OCI-LY7 (cell line): ENCODE results near the gene BTBD7. TPM values are rescaled to one million over a fixed set of nuclear protein-coding genes. Genes with fewer than 3 reads are reported as not detected.

Source experiments
- BruUV-seq: library from RNA; stranded (reverse); fragments of 400-500 nt; replicated peaks from 2 replicates; lab custom pipeline; 2021; lab: Mats Ljungman, UMichigan
- CTCF ChIA-PET: fragments of 300-600 bp; sonication (Branson Sonifier 250); formaldehyde crosslinking; loops from one replicate; lab custom pipeline; 2022; ENCODE audit warnings: antibody characterized with exemption; ENCODE audit not compliant: unreplicated experiment; lab: Charles Lee
- POLR2A ChIA-PET: fragments of 300-600 bp; sonication (Branson Sonifier 250); formaldehyde crosslinking; loops from one replicate; lab custom pipeline; 2022; ENCODE audit warnings: antibody characterized with exemption; lab: Charles Lee
- DNase-seq: peaks from one replicate; pipeline ENCODE4 v3.0.0-alpha.2; 2015; ENCODE audit warnings: low spot score
- H2AFZ ChIP-seq: fragments of 200-600 bp; sonication (generic), shearing (Covaris generic); 2 replicates; pipeline ENCODE4 v1.6.1; 2014; ENCODE audit warnings: mild to moderate bottlenecking, antibody characterized with exemption, low read length, moderate library complexity
- H3K27ac ChIP-seq: fragments of 200-600 bp; sonication (generic); 2 replicates; pipeline ENCODE4 v1.5.1; 2014; ENCODE audit warnings: mixed run types, low read depth, mild to moderate bottlenecking, moderate library complexity, low read length, inconsistent platforms; ENCODE audit not compliant: poor library complexity, severe bottlenecking
- H3K36me3 ChIP-seq: fragments of 200-600 bp; sonication (generic); 2 replicates; pipeline ENCODE4 v1.6.1; 2014; ENCODE audit warnings: mild to moderate bottlenecking, antibody characterized with exemption, low read length, moderate library complexity, mixed read lengths; ENCODE audit not compliant: insufficient read depth
- H3K4me1 ChIP-seq: fragments of 200-600 bp; sonication (generic); 2 replicates; pipeline ENCODE4 v1.5.1; 2014; ENCODE audit warnings: mild to moderate bottlenecking, low read length; ENCODE audit not compliant: insufficient read depth, poor library complexity, severe bottlenecking
- H3K4me2 ChIP-seq: fragments of 200-600 bp; sonication (generic); 2 replicates; pipeline ENCODE4 v1.6.1; 2014; ENCODE audit warnings: mild to moderate bottlenecking, low read length
- H3K4me3 ChIP-seq: fragments of 200-600 bp; sonication (generic); 2 replicates; pipeline ENCODE4 v1.5.1; 2014; ENCODE audit warnings: mild to moderate bottlenecking, low read depth, low read length; ENCODE audit not compliant: poor library complexity, severe bottlenecking
- H3K79me2 ChIP-seq: fragments of 200-600 bp; sonication (generic); 2 replicates; pipeline ENCODE4 v1.6.1; 2016; ENCODE audit warnings: low read depth, mild to moderate bottlenecking, low read length, moderate library complexity, mixed read lengths; ENCODE audit not compliant: insufficient read depth
- H3K9me2 ChIP-seq: fragments of 200-600 bp; sonication (generic); 2 replicates; pipeline ENCODE4 v1.6.1; 2016; ENCODE audit warnings: mild to moderate bottlenecking, low read length, mixed read lengths; ENCODE audit not compliant: insufficient read depth
- H3K9me3 ChIP-seq: fragments of 200-600 bp; sonication (generic); 2 replicates; pipeline ENCODE4 v1.6.1; 2014; ENCODE audit warnings: mild to moderate bottlenecking, mixed run types, low read length, mixed read lengths
- H4K20me1 ChIP-seq: fragments of 200-600 bp; sonication (generic); 2 replicates; pipeline ENCODE4 v1.6.1; 2014; ENCODE audit warnings: mild to moderate bottlenecking, antibody characterized with exemption, low read length, moderate library complexity, mixed read lengths; ENCODE audit not compliant: insufficient read depth
- EZH2phosphoT487 ChIP-seq: fragments of 200-600 bp; sonication (generic); IDR thresholded peaks from 2 replicates; pipeline ENCODE4 v1.6.1; 2018; ENCODE audit warnings: low read depth, borderline replicate concordance, mild to moderate bottlenecking, mixed run types, antibody characterized with exemption, low read length, moderate library complexity, mixed read lengths
- intact Hi-C: fragments of 100-400 bp; cut with micrococcal nuclease; formaldehyde crosslinking; loops from one replicate; pipeline ENCODE4 v1.10.0; 2022; ENCODE audit not compliant: unreplicated experiment
- total RNA-seq, 2 experiments: library from RNA; depleted of rRNA in 1 of 2; stranded (reverse); fragments of >200 nt in 1 of 2; shearing (Covaris generic) in 1 of 2; gene quantifications; 2 replicates each; pipeline ENCODE4 v1.2.3, GENCODE V29; 2014 to 2022
- TF ChIP-seq, protein P1 (sequence below): fragments of 200-600 bp; sonication (generic); conservative IDR thresholded peaks from 2 replicates; pipeline ENCODE4 v1.5.1; 2014; ENCODE audit warnings: mild to moderate bottlenecking, antibody characterized with exemption, low read length, moderate library complexity, mixed read lengths

BTBD7 gene
- total RNA-seq, 2 experiments from 2014 or later = 9.7 to 19.6 TPM

DNA sequence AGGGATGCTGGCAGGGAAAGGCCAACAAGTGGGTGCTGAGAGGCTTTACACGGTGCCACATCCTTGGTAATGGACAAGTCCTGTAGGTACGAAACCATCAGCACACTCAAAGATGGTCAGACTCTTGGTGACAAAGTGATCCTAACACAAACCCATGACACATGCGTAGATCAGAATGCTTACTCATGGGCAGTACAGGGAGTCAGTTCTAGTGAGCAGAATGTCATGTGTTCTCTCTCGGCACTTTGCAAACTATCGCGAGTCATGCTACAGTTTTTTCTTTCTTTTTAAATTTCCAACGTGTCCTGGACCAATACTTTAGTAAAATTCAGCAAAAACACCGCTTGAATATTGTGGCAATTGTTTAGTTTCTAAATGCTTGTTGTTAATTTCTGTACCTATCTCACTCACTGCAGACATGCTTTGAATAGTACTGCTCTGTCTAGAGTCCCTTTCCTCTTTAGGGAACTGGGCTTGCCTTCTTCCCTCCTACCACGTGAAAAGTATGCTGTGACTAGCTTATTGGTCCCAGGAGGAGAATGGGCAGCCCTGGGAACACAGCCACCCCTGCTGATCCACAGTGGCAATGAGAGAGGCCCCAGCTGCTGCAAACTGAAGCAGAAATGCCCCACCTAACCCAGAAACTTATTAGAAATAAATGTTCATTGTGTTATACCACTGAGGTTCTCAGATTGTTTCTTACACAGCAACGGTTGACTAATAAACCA lies 63.3 kb downstream of the BTBD7 start:
- Histone ChIP-seq H3K9me2 (no peaks in the 10 kb centered on the region), H3K9me3 (no peaks in the 10 kb centered on the region), H3K4me3 (no peak overlapping the region), H4K20me1 (no peaks in the 10 kb centered on the region), H3K4me2 (no peak overlapping the region), H3K36me3 (no peaks in the 10 kb centered on the region), H2AFZ (no peak overlapping the region), H3K27ac (no peak overlapping the region), H3K4me1 (peaks cover 5% of the 10 kb centered on the region), H3K79me2 (no peaks in the 10 kb centered on the region)
- ChIA-PET POLR2A (interaction anchor here (0.6 to 1.0 kb wide), 4 partner anchors 11 to 202 kb away, joined by 3 to 9 read pairs (median 4); no protein-coding TSS in a partner anchor), CTCF (no interaction called here)
- no peak for TF ChIP-seq EZH2phosphoT487
- TF ChIP-seq, protein P1, sequence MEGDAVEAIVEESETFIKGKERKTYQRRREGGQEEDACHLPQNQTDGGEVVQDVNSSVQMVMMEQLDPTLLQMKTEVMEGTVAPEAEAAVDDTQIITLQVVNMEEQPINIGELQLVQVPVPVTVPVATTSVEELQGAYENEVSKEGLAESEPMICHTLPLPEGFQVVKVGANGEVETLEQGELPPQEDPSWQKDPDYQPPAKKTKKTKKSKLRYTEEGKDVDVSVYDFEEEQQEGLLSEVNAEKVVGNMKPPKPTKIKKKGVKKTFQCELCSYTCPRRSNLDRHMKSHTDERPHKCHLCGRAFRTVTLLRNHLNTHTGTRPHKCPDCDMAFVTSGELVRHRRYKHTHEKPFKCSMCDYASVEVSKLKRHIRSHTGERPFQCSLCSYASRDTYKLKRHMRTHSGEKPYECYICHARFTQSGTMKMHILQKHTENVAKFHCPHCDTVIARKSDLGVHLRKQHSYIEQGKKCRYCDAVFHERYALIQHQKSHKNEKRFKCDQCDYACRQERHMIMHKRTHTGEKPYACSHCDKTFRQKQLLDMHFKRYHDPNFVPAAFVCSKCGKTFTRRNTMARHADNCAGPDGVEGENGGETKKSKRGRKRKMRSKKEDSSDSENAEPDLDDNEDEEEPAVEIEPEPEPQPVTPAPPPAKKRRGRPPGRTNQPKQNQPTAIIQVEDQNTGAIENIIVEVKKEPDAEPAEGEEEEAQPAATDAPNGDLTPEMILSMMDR = no peak
- intact Hi-C loops = no loop called here
- no TSS peak for BruUV-seq
- no peak for DNase-seq

DNA sequence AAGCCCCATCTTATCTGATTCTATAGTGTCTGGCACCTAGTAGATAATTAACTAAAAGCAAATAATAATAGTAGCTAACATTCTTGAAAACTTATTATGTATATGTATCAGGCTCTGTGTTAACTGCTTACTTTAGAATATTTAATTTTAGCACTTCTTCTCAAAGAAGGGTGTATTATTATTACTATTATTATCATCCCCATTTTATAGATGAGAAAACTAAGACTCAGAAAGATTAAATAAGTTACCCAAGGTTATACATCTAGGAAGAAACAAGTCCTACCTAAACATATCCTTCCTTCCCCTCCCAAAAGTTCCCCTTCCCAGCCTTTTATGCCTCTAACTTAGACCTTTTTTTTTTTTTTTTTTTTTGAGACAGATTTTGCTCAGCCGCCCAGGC lies 64.4 kb downstream of the BTBD7 start:
- peaks cover 3% of the 10 kb centered on the region; the same call in 1 of the 2 replicates for H3K36me3 ChIP-seq
- POLR2A ChIA-PET = interaction anchor here (0.7 to 0.8 kb wide), 2 partner anchors 14 to 323 kb away, joined by 7 to 9 read pairs; no protein-coding TSS in a partner anchor
- CTCF ChIA-PET = no interaction called here
- no peak overlapping the region for H2AFZ ChIP-seq
- no peak overlapping the region for H3K4me3 ChIP-seq
- peaks cover 5% of the 10 kb centered on the region for H3K4me1 ChIP-seq
- no peaks in the 10 kb centered on the region for H3K9me3 ChIP-seq
- intact Hi-C loops = no loop called here
- no peak for DNase-seq
- no TSS peak for BruUV-seq
- TF ChIP-seq, protein P1 = no peak
- no peak for TF ChIP-seq EZH2phosphoT487
- H3K9me2 ChIP-seq = no peaks in the 10 kb centered on the region
- H4K20me1 ChIP-seq = no peaks in the 10 kb centered on the region
- H3K79me2 ChIP-seq = no peaks in the 10 kb centered on the region
- no peak overlapping the region for H3K4me2 ChIP-seq
- H3K27ac ChIP-seq = no peak overlapping the region
